Heart right ventricle (tissue), 16 donors: ENCODE measurements around the gene PEX19. TPM values are rescaled to one million over a fixed set of nuclear protein-coding genes. Genes with fewer than 3 reads are reported as not detected.

Source experiments
- ATAC-seq, 8 donors: fragments of 200-7000 bp; cut with Tn5 transposase; one replicate each; pipeline ENCODE4 v1.9.1; 2020; ENCODE audit warnings: mild to moderate bottlenecking in 8 of 8, moderate library complexity in 8 of 8, moderate number of reproducible peaks in 1 of 8
- DNase-seq, 2 donors: peaks; one replicate each; pipeline ENCODE4 v3.0.0-alpha.2; 2020
- H3K27ac ChIP-seq, 10 donors: fragments of 200-600 bp; sonication (generic) in 2 of 10; one replicate each; pipeline versions ENCODE4 v1.5.0 to v1.8.0; 2020 to 2022; ENCODE audit warnings: mild to moderate bottlenecking in 3 of 10
- H3K27me3 ChIP-seq, 7 donors: fragments of 200-600 bp; one replicate each; pipeline ENCODE4 v1.8.0; 2021 to 2022; ENCODE audit warnings: mild to moderate bottlenecking in 2 of 7
- H3K36me3 ChIP-seq, 9 donors: fragments of 200-600 bp; sonication (generic) in 1 of 9; one replicate each; pipeline versions ENCODE4 v1.5.0 to v1.8.0; 2020 to 2022; ENCODE audit warnings: mild to moderate bottlenecking in 2 of 9
- H3K4me1 ChIP-seq, 9 donors: fragments of 200-600 bp; sonication (generic) in 1 of 9; one replicate each; pipeline versions ENCODE4 v1.5.0 to v1.8.0; 2020 to 2022; ENCODE audit warnings: mild to moderate bottlenecking in 4 of 9
- H3K4me3 ChIP-seq, 10 donors: fragments of 200-600 bp; sonication (generic) in 2 of 10; one replicate each; pipeline versions ENCODE4 v1.5.0 to v1.8.0; 2020 to 2022; ENCODE audit warnings: mild to moderate bottlenecking in 7 of 10, moderate library complexity in 2 of 10
- H3K9me3 ChIP-seq, 11 donors: fragments of 200-600 bp in 10 of 11; sonication (generic) in 2 of 11; one replicate each; pipeline versions ENCODE4 v1.5.0 to v1.8.0; 2013 to 2022; ENCODE audit warnings: mild to moderate bottlenecking in 2 of 11, control low read depth in 1 of 11, moderate library complexity in 1 of 11
- WGBS, 2 donors: extraction: QIAGEN DNeasy Blood & Tissue Kit; methylation state at CpG; one replicate each; pipeline ENCODE4 v1.1.7; 2013; ENCODE audit warnings: inconsistent platforms in 1 of 2; 5-methylcytosine and 5-hydroxymethylcytosine counted together
- intact Hi-C, 10 donors: fragments of 100-400 bp; cut with DNase I; formaldehyde crosslinking; loops; one replicate each; pipeline versions ENCODE4 v1.11.1 to v1.14.2; 2022
- polyA plus RNA-seq, 2 donors: library from polyadenylated mRNA; stranded (reverse); fragments of 200-250 nt; gene quantifications; one replicate each; pipeline ENCODE4 v1.2.3, GENCODE V29; 2013
- total RNA-seq, 10 donors: library from RNA; stranded (reverse); fragmentation: NEBNext Ultra II Directional in 3 of 10; extraction: Animal tissue kit (Norgen Biotek cat#: 25700) in 3 of 10; gene quantifications; one replicate each; pipeline versions ENCODE4 v1.2.1 to v1.2.4, GENCODE V29; 2021 to 2023
- TF ChIP-seq, protein P1 (sequence below), 9 donors: fragments of 200-600 bp; sonication (generic) in 2 of 9; IDR thresholded peaks; one replicate each; pipeline versions ENCODE4 v1.5.0 to v1.8.0; 2021 to 2022; ENCODE audit warnings: antibody characterized with exemption in 9 of 9, mild to moderate bottlenecking in 5 of 9, moderate library complexity in 1 of 9
- donor health status: Arrhythmogenic right ventricular cardiomyopathy.
- donor health status: ischemic (EF 13 %, LVEDD 7.1; RV severe dilation, severe dysfunction).
- donor health status: healthy with polysubstance abuse.
- donor health status: DM: no; HTN: yes; CAD: no.
- donor health status: DM: no; HTN: no; CAD: no.
- donor health status: ischemic (EF 25% LVEDD 6.9; RV normal size, moderate dysfunction).
- donor health status: ischemic (EF 25% LVEDD 5.7; RV mildly dilated, moderate dysfunction).
- donor health status: healthy.
- donor health status: DM: yes; HTN: yes; CAD: no.
- donor health status: Ischemic cardiomyopathy.
- donor health status: ischemic (EF 35%, LVEDD 5.7; RV mildly dilated, moderate dysfunction).
- donor health status: nonischemic (EF 11% LVEDD 7.7; RV severe dilation, severe dysfunction).
- donor health status: DM: yes; HTN: yes; CAD: no.
- donor health status: PGD.
- donor health status: ischemic (EF 29% LVEDD 5.4; RV normal size, mild dysfunction).
- donor health status: nonischemic (EF 23%, LVEDD 6.1; RV moderate dilation, normal function).

PEX19 gene
- total and polyA plus RNA-seq, 12 donors, result 11.9 to 100 (median 91.7) TPM

DNA sequence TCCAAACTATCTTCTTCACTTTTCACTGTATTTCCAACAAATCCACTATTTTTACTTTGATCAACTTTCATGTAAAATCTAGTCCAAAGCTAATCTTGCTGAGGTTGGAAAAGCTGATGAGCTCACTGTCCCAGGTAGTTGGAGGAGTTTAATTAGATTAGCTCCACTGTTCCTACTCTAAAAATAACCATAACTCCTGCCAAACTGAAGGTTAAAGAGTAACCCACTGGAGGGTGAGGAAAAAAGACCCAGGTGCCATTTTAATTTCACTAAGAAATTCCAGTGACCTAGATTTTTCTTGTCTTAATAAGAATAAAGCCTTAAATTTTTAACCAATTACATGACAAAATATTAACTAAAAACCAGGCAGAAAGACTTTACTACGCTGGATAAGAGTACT, 37.9 kb downstream of the PEX19 start:
- intact Hi-C loops, result loop anchor here in 1 of 10 donors (10.0 kb wide), 1 partner anchor 52 kb away; the partner anchor contains the start of gene CASQ1
- Histone ChIP-seq H3K27me3 (no peaks in the 10 kb centered on the region), H3K4me3 (no peak overlapping the region), H3K36me3 (peaks cover 0 to 45% (median 0%) of the 10 kb centered on the region in 9 donors), H3K27ac (peak overlapping the region in 8 of 10 donors; percentile 20 to 68 (median 38)), H3K4me1 (peaks cover 0 to 78% (median 61%) of the 10 kb centered on the region in 9 donors), H3K9me3 (no peaks in the 10 kb centered on the region)
- peak in 4 of 8 donors; percentile 48 to 70 (median 58) for ATAC-seq
- WGBS, 2 donors, result 93 to 97% methylated on average over 1 of the region's 1 CpG
- DNase-seq, result no peak
- TF ChIP-seq, protein P1, sequence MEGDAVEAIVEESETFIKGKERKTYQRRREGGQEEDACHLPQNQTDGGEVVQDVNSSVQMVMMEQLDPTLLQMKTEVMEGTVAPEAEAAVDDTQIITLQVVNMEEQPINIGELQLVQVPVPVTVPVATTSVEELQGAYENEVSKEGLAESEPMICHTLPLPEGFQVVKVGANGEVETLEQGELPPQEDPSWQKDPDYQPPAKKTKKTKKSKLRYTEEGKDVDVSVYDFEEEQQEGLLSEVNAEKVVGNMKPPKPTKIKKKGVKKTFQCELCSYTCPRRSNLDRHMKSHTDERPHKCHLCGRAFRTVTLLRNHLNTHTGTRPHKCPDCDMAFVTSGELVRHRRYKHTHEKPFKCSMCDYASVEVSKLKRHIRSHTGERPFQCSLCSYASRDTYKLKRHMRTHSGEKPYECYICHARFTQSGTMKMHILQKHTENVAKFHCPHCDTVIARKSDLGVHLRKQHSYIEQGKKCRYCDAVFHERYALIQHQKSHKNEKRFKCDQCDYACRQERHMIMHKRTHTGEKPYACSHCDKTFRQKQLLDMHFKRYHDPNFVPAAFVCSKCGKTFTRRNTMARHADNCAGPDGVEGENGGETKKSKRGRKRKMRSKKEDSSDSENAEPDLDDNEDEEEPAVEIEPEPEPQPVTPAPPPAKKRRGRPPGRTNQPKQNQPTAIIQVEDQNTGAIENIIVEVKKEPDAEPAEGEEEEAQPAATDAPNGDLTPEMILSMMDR (IDR thresholded peaks at IDR 0.05), result no peak

DNA sequence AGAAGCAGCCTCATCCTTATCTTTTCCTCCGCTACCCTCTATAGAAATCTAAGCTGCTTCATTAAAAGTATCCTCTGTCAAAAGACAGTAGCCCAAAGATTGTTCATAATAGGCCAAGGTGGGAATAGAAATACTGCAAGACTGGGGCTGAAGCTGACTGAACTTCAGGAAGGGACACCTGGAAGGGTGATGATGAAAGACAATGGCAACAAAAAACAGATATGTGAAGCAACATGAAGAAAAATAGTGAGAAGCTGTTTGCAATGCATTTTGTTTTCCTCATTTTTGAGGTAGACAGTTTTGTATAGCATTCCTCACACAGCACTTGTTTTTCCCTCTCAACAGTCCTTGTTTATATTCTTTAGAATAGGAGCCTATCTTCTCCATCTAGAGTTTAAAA, 39.5 kb downstream of the PEX19 start:
- no peaks in the 10 kb centered on the region for H3K27me3 ChIP-seq
- WGBS, 2 donors, result 53 to 71% methylated on average over 1 of the region's 1 CpG
- peak overlapping the region in 5 of 10 donors; percentile 16 to 61 (median 50) for H3K27ac ChIP-seq
- ATAC-seq (no peak), DNase-seq (no peak)
- H3K36me3 ChIP-seq, result peaks cover 0 to 49% (median 4%) of the 10 kb centered on the region in 9 donors
- H3K9me3 ChIP-seq, result no peaks in the 10 kb centered on the region
- peaks cover 0 to 62% (median 48%) of the 10 kb centered on the region in 9 donors for H3K4me1 ChIP-seq
- H3K4me3 ChIP-seq, result no peak overlapping the region
- TF ChIP-seq, protein P1 (IDR thresholded peaks at IDR 0.05), result no peak
- intact Hi-C loops, result loop anchor here in 1 of 10 donors (10.0 kb wide), 1 partner anchor 51 kb away; the partner anchor contains the start of gene CASQ1

DNA sequence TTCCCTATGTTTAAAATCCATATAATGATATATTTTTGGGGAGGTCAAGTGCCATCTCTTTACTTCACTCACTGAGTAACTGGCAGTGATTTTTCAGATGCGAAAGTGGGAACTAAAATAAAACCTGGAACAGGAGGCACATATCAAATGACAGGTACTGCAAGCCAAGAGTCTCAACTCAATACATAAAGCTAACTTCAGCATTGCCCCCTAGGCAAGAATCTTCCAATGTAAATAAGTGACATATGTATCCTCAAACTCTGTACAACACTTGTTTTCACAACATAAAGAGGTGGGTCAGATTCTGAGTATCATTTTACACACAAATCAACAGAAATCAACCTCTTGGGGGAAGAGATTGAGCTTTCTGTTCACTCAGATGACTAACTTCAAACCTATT, 40.7 kb downstream of the PEX19 start:
- no peak overlapping the region for H3K4me3 ChIP-seq

DNA sequence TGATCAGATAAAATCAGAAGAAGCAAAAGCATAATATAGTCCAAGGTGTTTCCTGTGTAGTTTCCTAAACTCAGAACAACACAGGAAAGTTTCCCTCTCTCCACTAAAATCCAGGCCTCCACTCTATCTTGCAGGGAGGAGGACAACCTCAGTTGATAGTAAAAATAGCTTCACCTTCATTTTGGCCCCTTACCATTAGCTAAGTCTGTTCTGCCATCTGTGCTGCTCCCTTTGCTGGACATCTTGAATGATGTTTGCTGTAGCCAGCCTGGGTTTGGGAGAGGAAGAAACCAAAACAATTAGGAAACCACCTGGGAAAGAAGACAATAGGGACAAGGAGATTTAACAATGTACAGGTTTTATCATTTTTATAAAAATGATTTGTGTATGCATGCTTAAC, 41.2 kb downstream of the PEX19 start:
- Histone ChIP-seq H3K4me3 (no peak overlapping the region), H3K27ac (peak overlapping the region in 8 of 10 donors; percentile 12 to 61 (median 50)), H3K9me3 (no peaks in the 10 kb centered on the region), H3K4me1 (peaks cover 0 to 60% (median 49%) of the 10 kb centered on the region in 9 donors), H3K27me3 (no peaks in the 10 kb centered on the region), H3K36me3 (peaks cover 0 to 60% (median 19%) of the 10 kb centered on the region in 9 donors)
- TF ChIP-seq, protein P1 (IDR thresholded peaks at IDR 0.05), result no peak
- intact Hi-C loops, result loop anchor here in 1 of 10 donors (10.0 kb wide), 1 partner anchor 49 kb away; the partner anchor contains the start of gene CASQ1
- ATAC-seq (peak in 2 of 8 donors; percentile 45), DNase-seq (no peak)

More for the DNA sequence above, 40.7 kb downstream of the PEX19 start:
- ATAC-seq (peak in 1 of 8 donors; percentile 36), DNase-seq (no peak)
- WGBS, 2 donors, result 38 to 53% methylated on average over 1 of the region's 1 CpG
- H3K27me3 ChIP-seq, result no peaks in the 10 kb centered on the region
- peaks cover 0 to 56% (median 14%) of the 10 kb centered on the region in 9 donors for H3K36me3 ChIP-seq
- TF ChIP-seq, protein P1 (IDR thresholded peaks at IDR 0.05), result no peak
- H3K9me3 ChIP-seq, result no peaks in the 10 kb centered on the region
- intact Hi-C loops, result loop anchor here in 1 of 10 donors (10.0 kb wide), 1 partner anchor 49 kb away; the partner anchor contains the start of gene CASQ1
- H3K4me1 ChIP-seq, result peaks cover 0 to 60% (median 49%) of the 10 kb centered on the region in 9 donors
- peak overlapping the region in 8 of 10 donors; percentile 12 to 61 (median 50) for H3K27ac ChIP-seq
